BJ (cell line): ENCODE data around the gene SLC32A1. TPM values are rescaled to one million over a fixed set of nuclear protein-coding genes. Genes with fewer than 3 reads are reported as not detected.

ENCODE experiments used
- CTCF ChIA-PET: fragments of 350-600 bp; formaldehyde crosslinking; extraction: SDS; loops from one replicate; lab custom pipeline; 2021; ENCODE audit warnings: antibody characterized with exemption, inconsistent platforms; lab: Yijun Ruan, JAX
- POLR2A ChIA-PET: fragments of 300-600 bp; sonication (Branson Sonifier 250); formaldehyde crosslinking; extraction: SDS; loops from one replicate; lab custom pipeline; 2021; ENCODE audit warnings: antibody characterized with exemption; lab: Charles Lee
- DNase-seq: peaks from one replicate; pipeline ENCODE4 v3.0.0-alpha.2; 2011; ENCODE audit warnings: low read depth
- H3K27me3 ChIP-seq: 2 replicates; pipeline ENCODE4 v1.6.0; 2011; ENCODE audit warnings: low read length; ENCODE audit not compliant: control insufficient read depth, insufficient read depth
- H3K36me3 ChIP-seq: 2 replicates; pipeline ENCODE4 v1.5.1; 2011; ENCODE audit warnings: low read length; ENCODE audit not compliant: control insufficient read depth, insufficient read depth
- H3K4me3 ChIP-seq: 2 replicates; pipeline ENCODE4 v1.5.1; 2011; ENCODE audit warnings: low read depth, mild to moderate bottlenecking, control low read depth, low read length
- polyA plus RNA-seq: library from polyadenylated mRNA; depleted of rRNA; stranded (reverse); fragments of >200 nt; gene quantifications from 2 replicates; pipeline ENCODE4 v1.2.3, GENCODE V29; 2011
- TF ChIP-seq, protein P1 (sequence below): IDR thresholded peaks from 2 replicates; pipeline ENCODE4 v1.5.1; 2011; ENCODE audit warnings: low read depth, mild to moderate bottlenecking, control low read depth, inconsistent platforms, low read length, moderate library complexity; ENCODE audit not compliant: insufficient read depth

The SLC32A1 gene
- polyA plus RNA-seq, 1 experiment: not detected

DNA sequence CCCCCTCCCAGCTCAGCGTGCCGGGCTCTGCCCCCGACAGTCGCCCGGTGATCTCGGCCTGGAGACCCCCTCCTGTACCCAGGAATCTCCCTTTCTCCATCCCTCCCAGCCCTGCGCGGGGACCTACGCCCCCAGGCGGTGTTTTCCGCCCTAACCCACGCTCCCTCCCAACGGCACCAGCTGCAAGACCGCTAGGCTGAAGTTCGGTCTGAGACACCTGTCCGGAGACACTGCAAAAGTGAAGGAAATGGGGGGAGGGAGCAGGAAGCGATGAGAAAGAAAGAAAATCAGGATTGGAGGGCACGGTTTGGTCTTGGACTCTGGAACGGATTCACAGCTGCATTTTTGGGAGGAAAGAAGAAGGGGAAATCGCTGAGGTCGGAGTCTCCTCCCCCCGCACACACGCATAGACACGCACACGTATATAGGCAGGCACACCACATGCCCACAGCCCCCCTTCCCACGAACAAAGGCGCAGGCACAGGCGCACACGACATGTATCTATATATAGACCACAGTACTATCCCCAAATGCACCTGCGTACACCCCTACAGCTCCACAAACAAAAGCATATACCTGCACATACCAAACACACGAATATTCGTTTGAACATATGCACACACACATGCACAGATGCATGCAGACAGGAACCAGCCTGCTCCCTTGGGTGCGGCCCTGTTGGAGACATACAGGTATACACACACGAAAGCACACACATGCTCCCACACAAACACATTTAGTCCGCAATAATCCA is 1.0 kb downstream of the SLC32A1 start:
- ChIA-PET POLR2A (no interaction called here), CTCF (interaction anchor here (0.6 to 1.4 kb wide), 3 partner anchors 54 to 168 kb away, joined by 3 read pairs; no protein-coding TSS in a partner anchor)
- H3K27me3 ChIP-seq: peaks cover 84% of the 10 kb centered on the region
- H3K36me3 ChIP-seq: no peaks in the 10 kb centered on the region
- no peak overlapping the region for H3K4me3 ChIP-seq
- DNase-seq: no peak
- TF ChIP-seq, protein P1, sequence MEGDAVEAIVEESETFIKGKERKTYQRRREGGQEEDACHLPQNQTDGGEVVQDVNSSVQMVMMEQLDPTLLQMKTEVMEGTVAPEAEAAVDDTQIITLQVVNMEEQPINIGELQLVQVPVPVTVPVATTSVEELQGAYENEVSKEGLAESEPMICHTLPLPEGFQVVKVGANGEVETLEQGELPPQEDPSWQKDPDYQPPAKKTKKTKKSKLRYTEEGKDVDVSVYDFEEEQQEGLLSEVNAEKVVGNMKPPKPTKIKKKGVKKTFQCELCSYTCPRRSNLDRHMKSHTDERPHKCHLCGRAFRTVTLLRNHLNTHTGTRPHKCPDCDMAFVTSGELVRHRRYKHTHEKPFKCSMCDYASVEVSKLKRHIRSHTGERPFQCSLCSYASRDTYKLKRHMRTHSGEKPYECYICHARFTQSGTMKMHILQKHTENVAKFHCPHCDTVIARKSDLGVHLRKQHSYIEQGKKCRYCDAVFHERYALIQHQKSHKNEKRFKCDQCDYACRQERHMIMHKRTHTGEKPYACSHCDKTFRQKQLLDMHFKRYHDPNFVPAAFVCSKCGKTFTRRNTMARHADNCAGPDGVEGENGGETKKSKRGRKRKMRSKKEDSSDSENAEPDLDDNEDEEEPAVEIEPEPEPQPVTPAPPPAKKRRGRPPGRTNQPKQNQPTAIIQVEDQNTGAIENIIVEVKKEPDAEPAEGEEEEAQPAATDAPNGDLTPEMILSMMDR: no peak

DNA sequence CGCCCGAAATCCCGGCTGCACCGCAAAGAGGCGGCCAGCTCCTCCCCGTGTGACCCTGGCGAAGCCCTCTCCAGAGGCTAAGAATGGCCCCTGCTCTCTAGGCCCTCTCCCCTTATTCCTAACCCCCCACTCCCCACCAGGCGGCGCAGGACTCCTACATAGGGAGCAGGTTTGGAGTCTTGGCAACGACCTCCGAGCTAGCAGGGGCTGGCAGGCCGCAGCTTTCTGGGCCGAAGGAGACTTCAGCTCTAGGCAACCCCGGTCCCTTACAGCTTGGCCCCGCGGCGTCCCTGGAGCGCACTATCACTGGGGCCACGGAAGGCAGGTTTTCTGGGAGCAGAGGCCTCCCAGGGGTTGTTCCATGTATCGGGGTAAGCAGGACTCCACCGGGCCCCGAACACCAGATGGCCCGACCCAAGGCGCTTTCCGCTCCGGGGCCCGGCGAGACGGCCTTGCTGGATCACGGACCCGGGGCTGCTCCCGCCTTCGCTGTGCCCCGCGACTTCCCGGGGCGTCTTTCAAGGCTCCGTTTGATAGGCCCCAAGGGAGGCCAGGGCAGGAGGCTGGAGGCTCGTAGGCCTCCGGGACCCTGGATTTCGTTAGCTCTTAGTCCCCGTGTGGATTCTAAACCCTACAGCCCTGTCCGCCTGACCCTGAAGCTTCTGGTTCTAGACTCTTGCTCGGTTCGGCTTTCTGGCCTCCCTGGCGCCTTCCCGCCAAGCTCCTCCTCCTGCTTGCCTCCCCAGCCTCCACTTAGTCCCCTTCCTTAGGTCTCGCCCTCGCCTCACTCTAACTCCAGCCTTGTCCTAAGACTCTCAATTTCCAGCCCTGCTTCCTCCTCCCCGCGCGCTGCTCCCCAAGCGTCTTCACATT is 1.9 kb downstream of the SLC32A1 start:
- DNase-seq: no peak
- H3K4me3 ChIP-seq: no peak overlapping the region
- H3K27me3 ChIP-seq: peaks cover 85% of the 10 kb centered on the region
- ChIA-PET CTCF (interaction anchor here (0.6 to 1.4 kb wide), 6 partner anchors 12 to 167 kb away, joined by 3 to 4 read pairs (median 3); no protein-coding TSS in a partner anchor), POLR2A (no interaction called here)
- TF ChIP-seq, protein P1: peak; percentile 35
- no peaks in the 10 kb centered on the region for H3K36me3 ChIP-seq

DNA sequence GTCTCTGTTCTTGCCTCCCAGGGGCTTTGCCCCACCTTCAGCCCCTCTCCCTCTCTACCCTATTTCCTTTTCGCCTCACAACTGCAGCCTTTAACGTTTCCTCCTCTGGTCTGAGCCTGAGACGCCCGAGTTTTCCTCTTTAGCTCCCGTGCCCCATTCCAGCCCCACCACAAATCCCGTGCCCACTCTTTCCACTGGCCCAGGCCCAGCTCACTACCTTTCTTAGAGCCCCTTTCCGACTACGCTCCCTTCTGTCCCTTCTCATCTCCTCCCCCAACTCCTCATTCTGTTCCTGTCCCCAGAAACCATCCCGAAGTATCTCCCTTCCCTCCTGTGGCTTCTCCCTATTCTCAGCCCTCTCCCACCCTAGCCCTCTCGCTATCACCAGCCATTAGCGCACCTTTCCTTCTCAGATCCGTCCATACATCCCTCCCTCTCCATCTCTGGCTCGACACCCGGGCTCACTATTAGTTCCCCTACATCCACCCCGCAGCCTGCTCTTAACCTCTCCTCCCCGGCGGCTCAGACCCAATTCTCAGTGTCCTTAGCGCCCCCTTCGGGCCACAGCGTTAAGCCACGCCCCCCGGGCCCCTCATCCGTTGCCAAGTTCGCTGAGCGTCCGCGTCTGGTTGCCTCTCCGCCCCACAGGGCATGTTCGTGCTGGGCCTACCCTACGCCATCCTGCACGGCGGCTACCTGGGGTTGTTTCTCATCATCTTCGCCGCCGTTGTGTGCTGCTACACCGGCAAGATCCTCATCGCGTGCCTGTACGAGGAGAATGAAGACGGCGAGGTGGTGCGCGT is 2.7 kb downstream of the SLC32A1 start:
- no peak overlapping the region for H3K4me3 ChIP-seq
- H3K27me3 ChIP-seq: peaks cover 84% of the 10 kb centered on the region
- TF ChIP-seq, protein P1: 0 out of 2 replicates have a peak, but pooled peaks have one; percentile 7
- H3K36me3 ChIP-seq: no peaks in the 10 kb centered on the region
- ChIA-PET POLR2A (no interaction called here), CTCF (interaction anchor here (0.9 to 1.3 kb wide), 4 partner anchors 9 to 43 kb away, joined by 3 to 4 read pairs (median 3); no protein-coding TSS in a partner anchor)
- DNase-seq: no peak

DNA sequence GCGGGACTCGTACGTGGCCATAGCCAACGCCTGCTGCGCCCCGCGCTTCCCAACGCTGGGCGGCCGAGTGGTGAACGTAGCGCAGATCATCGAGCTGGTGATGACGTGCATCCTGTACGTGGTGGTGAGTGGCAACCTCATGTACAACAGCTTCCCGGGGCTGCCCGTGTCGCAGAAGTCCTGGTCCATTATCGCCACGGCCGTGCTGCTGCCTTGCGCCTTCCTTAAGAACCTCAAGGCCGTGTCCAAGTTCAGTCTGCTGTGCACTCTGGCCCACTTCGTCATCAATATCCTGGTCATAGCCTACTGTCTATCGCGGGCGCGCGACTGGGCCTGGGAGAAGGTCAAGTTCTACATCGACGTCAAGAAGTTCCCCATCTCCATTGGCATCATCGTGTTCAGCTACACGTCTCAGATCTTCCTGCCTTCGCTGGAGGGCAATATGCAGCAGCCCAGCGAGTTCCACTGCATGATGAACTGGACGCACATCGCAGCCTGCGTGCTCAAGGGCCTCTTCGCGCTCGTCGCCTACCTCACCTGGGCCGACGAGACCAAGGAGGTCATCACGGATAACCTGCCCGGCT is 3.4 kb downstream of the SLC32A1 start:
- CTCF ChIA-PET: interaction anchor here (0.9 kb wide), 1 partner anchor 10 kb away, joined by 3 read pairs; no protein-coding TSS in a partner anchor
- no peak for DNase-seq
- TF ChIP-seq, protein P1: no peak

More for the DNA sequence above, 3.4 kb downstream of the SLC32A1 start:
- Histone ChIP-seq H3K36me3 (no peaks in the 10 kb centered on the region), H3K4me3 (no peak overlapping the region), H3K27me3 (peaks cover 80% of the 10 kb centered on the region)
- POLR2A ChIA-PET: no interaction called here
